ENCODE data around the gene LRBA.
A peak's percentile ranks its signal among the peaks of the same experiment; 100 is the strongest.

LRBA gene

GRCh38 chr4:150867148-150867547 lies 147.9 kb downstream of the LRBA start:
- no peak for DNase-seq

GRCh38 chr4:150863456-150863855 lies 151.6 kb downstream of the LRBA start:
- no peak for DNase-seq

- no peak for DNase-seq
These were observed 152.3 kb downstream of the LRBA start for GRCh38 chr4:150862829-150863228.

GRCh38 chr4:150859453-150859852 lies 155.6 kb downstream of the LRBA start:
- DNase-seq, result no peak

GRCh38 chr4:150855981-150856510 lies 159.0 kb downstream of the LRBA start:
- no peak for DNase-seq

- no peak for DNase-seq
These were observed 160.5 kb downstream of the LRBA start for GRCh38 chr4:150854600-150854999.

- no peak for DNase-seq
These were observed 161.2 kb downstream of the LRBA start for GRCh38 chr4:150853882-150854281.

GRCh38 chr4:150852216-150852615 lies 162.9 kb downstream of the LRBA start:
- no peak for DNase-seq

GRCh38 chr4:150849016-150849415 lies 166.1 kb downstream of the LRBA start:
- no peak for DNase-seq

- peak; percentile 35 for DNase-seq
These were observed 186.9 kb downstream of the LRBA start for GRCh38 chr4:150828159-150828558.

GRCh38 chr4:150827226-150827625 lies 187.9 kb downstream of the LRBA start:
- DNase-seq, result no peak

- DNase-seq, result no peak
These were observed 188.8 kb downstream of the LRBA start for GRCh38 chr4:150826306-150826705.

- DNase-seq, result no peak
These were observed 192.7 kb downstream of the LRBA start for GRCh38 chr4:150822407-150822806.

GRCh38 chr4:150821641-150822040 lies 193.4 kb downstream of the LRBA start:
- DNase-seq, result no peak

GRCh38 chr4:150820409-150820808 lies 194.7 kb downstream of the LRBA start:
- DNase-seq, result no peak

- no peak for DNase-seq
These were observed 196.4 kb downstream of the LRBA start for GRCh38 chr4:150818661-150819060.

- DNase-seq, result no peak
These were observed 197.1 kb downstream of the LRBA start for GRCh38 chr4:150817804-150818528.

GRCh38 chr4:150817017-150817416 lies 198.1 kb downstream of the LRBA start:
- DNase-seq, result no peak

- DNase-seq, result no peak
These were observed 198.6 kb downstream of the LRBA start for GRCh38 chr4:150816491-150816890.

- no peak for DNase-seq
These were observed 200.2 kb downstream of the LRBA start for GRCh38 chr4:150814873-150815272.

GRCh38 chr4:150805183-150806025 lies 209.7 kb downstream of the LRBA start:
- DNase-seq, result no peak

- no peak for DNase-seq
These were observed 213.3 kb downstream of the LRBA start for GRCh38 chr4:150801833-150802232.

- no peak for DNase-seq
These were observed 215.9 kb downstream of the LRBA start for GRCh38 chr4:150799207-150799606.

GRCh38 chr4:150794706-150795105 lies 220.4 kb downstream of the LRBA start:
- DNase-seq, result no peak
